Ecto neural progenitor cell (in vitro differentiated cells): ENCODE measurements around the gene SMYD3.
"Not testable (repeated sequence)": the region's sequence is repeated elsewhere in the genome, so short reads cannot be mapped to it uniquely, and the experiment has no call there.

Experiments
- DNase-seq: peaks from one replicate; pipeline ENCODE4 v3.0.0-alpha.2; 2018; ENCODE audit warnings: low spot score

Gene SMYD3

GRCh38 chr1:245948786-245949185, 558.3 kb downstream of the SMYD3 start:
- no peak for DNase-seq

- DNase-seq: no peak
Measured at GRCh38 chr1:245946905-245947304, 560.2 kb downstream of the SMYD3 start.

DNA sequence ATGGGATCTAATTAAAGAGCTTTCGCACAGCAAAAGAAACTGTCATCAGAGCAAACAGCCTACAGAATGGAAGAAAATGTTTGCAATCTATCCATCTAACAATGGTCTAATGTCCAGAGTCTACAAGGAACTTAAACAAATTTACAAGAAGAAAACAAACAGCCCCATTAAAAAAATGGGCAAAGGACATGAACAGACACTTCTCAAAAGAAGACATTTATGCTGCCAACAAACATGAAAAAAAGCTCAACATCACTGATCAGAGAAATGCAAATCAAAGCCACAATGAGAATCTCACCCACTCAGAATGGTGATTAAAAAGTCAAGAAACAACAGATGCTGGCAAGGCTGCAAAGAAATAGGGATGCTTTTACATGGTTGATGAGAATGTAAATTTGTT, 561.9 kb downstream of the SMYD3 start:
- not testable (repeated sequence) for DNase-seq

DNA sequence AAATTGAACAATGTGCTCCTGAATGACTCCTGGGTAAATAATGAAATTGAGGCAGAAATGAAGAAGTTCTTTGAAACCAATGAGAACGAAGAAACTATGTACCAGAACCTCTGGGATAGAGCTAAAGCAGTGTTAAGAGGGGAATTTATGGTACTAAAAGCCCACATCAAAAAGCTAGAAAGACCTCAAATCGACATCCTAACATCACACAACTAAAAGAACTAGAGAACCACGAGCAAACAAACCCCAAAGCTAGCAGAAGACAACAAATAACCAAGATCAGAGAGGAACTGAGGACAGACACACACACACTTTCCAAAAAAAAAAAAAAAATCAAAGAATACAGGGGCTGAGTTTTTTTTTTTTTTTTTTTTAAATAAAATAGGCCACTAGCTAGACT, 564.2 kb downstream of the SMYD3 start:
- no peak for DNase-seq

GRCh38 chr1:245941771-245942170, 565.3 kb downstream of the SMYD3 start:
- DNase-seq: not testable (repeated sequence)

DNA sequence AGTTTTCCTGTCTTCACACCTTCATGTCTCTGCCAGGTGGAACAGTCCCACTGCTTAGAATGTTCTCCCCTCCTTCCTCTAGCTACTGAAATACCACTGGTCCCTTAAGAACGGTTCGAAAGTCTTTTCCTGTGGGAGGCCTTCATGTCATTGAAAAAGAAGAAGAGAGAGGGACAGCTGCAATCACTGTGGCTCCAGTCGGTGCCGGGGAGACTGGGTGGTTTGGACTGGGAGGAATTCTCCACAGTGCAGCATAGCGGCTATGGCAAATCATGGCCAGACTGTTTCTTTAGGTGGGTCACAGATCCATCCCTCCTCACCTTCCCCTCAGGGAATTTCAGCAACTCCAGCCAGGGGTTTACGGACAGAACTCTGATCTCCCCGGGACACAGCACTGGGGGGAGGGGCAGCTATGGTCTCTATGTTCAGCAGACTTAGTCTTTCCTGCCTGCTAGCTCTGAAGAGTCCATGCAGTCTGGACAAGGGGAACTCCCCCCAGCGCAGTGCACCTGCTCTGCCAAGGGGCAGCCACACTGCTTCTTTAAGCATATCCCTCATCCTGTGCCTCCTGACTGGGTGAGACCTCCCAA, 567.2 kb downstream of the SMYD3 start:
- no peak for DNase-seq

GRCh38 chr1:245938046-245938435, 569.0 kb downstream of the SMYD3 start:
- no peak for DNase-seq

- DNase-seq: no peak
Measured at GRCh38 chr1:245937316-245938045, 569.6 kb downstream of the SMYD3 start.

GRCh38 chr1:245934409-245934808, 572.7 kb downstream of the SMYD3 start:
- no peak for DNase-seq

DNA sequence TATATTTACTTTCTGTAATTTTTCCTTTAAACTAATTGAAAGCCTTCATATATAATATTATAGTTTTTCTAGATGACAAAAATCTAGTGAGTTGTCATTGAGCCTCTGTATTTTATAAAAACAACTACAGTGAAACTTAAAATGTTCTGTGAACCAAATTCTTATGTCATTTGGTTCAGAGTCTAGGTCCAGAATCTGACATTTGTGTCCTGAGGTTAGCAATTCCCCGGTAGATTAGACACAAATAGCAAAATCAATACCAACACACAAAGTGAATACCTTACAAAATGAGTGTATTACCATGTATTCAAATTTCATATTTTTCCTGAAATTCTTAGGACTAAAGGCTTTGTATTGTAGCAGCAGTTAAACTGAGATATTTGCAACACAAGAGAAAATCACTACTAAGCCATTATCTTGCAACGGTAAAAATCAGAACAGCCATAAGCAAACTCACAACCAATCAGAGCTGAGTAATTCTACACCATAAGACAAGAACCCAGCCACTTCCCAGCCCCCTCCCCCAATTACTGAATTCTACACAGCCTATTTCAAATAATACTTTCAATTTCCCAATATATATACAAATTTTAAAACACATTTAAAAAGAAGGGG, 573.5 kb downstream of the SMYD3 start:
- no peak for DNase-seq

DNA sequence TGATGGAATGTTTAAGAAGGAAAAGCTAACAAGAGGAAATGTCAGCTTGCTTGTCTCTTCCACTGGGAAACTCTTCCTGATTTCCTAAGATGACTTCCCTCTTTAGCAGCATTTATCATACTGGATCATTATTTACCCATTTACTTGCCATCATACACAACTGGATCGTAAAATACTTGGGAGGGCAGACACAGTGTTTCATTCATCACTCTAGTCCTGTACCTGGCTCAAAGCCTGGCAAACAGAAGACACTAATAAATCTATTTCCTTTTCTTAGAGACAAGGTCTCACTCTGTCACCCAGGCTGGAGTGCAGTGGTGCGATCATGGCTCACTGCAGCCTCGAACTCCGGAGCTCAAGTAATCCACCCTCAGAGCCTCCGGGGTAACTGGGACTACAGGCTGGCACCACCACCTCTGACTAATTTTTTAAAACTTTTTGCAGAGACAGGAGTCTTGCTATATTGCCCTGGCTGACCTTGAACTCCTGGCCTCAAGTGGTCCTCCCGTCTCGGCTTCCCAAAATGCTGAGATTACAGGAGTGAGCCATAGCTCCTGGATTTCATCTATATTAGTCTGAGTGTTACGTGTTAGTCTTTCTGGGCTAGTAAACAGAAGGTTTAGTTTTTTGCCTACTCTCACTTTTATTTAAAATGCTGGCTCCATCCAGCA, 574.6 kb downstream of the SMYD3 start:
- DNase-seq: no peak

- DNase-seq: no peak
Measured at GRCh38 chr1:245931450-245931849, 575.6 kb downstream of the SMYD3 start.

DNA sequence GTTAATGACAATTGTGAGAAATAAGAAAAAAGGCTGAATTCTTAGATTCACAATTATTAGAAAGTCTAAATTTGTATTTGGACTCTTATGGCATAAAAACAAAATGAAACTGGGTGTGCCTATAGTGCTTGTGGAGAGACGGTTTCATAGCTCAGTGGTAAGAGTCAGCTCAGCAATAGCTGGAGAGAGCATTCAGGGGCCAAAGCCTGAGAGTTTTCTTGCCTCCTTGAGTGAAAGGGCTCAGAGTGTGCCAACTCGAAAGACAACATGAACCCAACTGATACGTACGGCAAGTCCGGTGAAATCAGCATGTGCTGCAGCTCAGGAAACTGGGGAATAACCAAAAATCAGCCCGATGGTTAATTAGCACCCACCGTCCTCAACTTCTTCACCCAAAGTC, 577.9 kb downstream of the SMYD3 start:
- DNase-seq: no peak

GRCh38 chr1:245926888-245927287, 580.2 kb downstream of the SMYD3 start:
- no peak for DNase-seq

- DNase-seq: no peak
Measured at GRCh38 chr1:245923215-245923614, 583.9 kb downstream of the SMYD3 start.

- no peak for DNase-seq
Measured at GRCh38 chr1:245921417-245921816, 585.7 kb downstream of the SMYD3 start.

DNA sequence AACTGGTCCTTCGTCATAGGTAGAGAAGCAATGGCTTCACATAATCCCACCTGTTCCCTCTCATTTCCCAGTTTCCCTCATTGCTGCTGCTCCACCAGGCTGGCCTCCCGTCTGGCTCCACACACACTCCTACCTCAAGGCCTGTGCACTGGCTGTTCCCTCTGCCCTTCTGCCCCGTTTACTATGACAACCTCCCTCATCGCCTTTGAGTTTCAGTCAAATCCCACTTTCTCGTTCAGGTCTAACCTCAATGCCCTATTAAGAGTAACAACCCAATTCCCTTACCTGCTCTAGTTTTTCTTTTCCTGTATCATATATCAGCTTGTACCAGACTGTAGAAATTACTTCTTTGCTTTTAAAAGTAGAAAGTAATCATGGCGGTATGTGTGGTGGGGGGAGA, 589.7 kb downstream of the SMYD3 start:
- DNase-seq: no peak

DNA sequence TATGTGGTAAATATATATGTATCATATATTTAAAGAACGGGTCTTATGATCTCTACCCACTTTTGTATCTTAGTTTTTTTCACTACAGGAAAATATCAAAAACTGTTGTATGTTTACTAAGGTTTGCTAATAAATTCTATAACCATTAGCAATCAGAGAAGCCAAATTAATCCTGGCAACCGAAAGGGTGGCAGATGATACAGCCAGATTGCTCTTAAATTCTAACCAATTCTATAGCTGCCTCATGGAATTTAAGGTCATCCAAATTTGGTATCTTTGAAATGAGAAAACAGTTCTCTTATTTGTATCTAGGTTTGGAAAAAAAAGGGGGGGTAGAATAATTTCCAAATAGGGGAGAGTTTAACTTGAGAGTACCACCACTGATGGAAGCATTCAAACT, 591.2 kb downstream of the SMYD3 start:
- no peak for DNase-seq

GRCh38 chr1:245915406-245915805, 591.7 kb downstream of the SMYD3 start:
- no peak for DNase-seq

- no peak for DNase-seq
Measured at GRCh38 chr1:245908543-245908942, 598.5 kb downstream of the SMYD3 start.

GRCh38 chr1:245906207-245906606, 600.9 kb downstream of the SMYD3 start:
- no peak for DNase-seq

GRCh38 chr1:245903851-245904250, 603.2 kb downstream of the SMYD3 start:
- no peak for DNase-seq

GRCh38 chr1:245901565-245901964, 605.5 kb downstream of the SMYD3 start:
- no peak for DNase-seq
